ENCODE measurements around the gene DRGX.

Gene DRGX

DNA sequence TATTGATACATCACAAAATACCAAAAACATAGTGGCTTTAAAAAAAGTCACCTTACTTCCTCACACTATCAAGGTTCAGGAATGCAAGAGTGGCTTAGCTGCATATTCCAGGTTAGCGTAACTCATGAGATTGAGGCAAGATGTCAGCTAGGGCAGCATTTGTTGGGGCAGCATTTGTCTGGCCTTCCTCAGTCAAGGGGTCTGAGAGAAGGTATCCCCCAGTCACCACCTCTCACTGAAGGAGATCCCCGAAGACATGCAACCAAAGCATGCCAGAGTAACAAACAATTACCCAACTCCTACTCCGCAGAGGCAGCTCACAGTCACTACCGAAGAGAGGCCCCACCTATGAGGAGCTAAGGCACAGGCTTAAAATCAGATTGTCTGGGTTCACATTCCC lies 48.5 kb downstream of the DRGX start:
- no peak for DNase-seq (ENCODE audit: low read depth in 2 of 2)

- no peak for DNase-seq (ENCODE audit: low read depth in 2 of 2)
These were observed 51.0 kb downstream of the DRGX start for GRCh38 chr10:49344840-49345239.

DNA sequence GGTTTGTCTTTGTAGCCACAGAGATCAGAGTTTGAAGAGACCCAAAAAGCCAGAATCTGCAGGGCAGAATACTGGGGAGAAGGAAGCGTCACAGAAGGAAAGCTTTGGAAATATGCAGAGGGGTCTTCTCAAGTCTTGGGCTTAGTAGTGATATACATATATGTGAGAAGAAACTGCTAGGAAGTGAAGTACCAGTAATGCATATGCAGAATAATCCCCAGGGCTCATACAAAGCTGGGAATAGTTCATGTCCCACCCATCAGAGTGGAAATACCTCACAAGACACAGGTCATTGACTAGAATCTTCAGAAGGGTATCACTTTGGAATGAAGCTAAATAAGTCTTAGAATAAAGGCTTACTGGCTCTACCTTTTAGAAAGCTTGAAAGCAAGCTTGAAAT lies 57.3 kb downstream of the DRGX start:
- no peak for DNase-seq (ENCODE audit: low read depth in 2 of 2)

DNA sequence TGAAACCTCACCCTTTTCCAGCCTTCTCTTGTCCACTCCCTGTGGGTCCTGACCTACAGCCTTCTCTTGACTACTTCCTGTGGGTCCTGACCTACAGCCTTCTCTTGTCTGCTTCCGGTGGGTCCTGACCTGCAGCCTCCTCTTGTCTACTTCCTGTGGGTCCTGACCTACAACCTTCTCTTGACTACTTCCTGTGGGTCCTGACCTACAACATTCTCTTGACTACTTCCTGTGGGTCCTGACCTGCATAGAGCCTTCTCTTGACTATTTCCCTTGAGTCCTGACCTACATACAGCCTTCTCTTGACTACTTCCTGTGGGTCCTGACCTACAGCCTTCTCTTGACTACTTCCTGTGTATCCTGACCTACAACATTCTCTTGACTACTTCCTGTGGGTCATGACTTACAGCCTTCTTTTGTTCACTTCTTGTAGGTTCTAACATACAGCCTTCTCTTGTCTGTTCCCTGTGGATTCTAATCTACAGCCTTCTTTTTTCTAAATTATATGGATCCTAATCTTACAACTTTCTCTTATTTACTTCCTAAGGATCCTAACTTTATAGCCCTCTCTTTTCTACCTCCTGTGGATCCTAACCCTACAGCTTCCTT lies 60.4 kb downstream of the DRGX start:
- no peak for DNase-seq (ENCODE audit: low read depth in 2 of 2)

DNA sequence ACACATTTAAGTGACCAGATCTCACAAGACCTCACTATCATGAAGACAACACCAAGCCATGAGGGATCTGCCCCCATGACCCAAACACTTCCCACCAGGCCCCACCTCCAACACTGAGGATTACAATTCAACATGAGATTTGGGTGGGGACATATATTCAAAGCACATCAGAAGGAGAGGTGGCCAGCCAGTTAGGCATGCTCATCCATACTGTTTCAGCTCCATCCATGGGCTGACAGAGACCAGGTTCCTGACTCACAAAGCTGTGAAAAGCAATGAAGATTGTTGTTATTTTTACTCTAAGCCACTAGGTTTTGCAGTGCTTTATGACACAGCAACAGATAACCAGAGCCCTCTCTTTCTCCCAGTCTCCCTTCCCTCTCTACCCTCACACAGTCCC lies 60.9 kb downstream of the DRGX start:
- no peak for DNase-seq (ENCODE audit: low read depth in 2 of 2)

- no peak for DNase-seq (ENCODE audit: low read depth in 2 of 2)
These were observed 62.7 kb downstream of the DRGX start for GRCh38 chr10:49333192-49333591.

DNA sequence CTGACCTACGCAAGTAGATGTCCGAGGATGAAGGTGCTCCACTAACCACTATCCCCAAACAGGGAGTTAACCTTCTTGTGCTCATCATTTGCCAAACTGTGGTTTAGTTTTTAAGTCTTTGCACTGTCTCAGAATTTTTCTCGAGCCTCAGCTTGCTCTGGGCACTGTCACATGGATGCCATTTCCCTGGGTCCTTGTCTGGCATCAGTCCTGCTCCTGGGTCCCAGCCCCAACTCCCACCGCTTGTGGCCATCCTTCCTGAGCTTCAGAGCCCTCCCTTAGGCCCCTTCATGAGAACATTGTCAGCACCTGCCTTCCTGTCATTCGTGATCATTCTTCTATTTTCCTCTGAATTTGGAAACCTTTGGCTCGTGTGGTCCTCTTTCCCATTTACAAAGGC lies 63.1 kb downstream of the DRGX start:
- DNase-seq (ENCODE audit: low read depth in 2 of 2) = no peak

DNA sequence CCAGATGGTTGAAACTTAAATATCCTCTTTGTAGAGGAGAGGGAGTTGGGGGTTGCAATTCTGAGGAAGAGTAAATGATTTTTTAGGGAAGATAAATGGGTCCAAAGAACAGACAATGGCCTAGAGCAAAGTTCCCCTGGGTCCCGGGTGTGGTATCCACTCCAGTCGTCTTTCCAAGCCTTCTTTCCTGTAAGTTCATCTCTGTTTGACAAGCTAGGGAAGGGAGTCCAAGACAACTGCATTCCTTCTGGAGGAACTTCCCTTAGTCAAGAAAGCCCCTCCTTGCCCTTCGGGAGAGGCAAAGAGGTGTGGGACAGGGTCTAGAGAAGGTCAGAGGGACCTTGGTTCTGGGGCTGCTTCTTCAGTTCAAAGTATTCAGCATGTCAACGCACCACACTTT lies 63.6 kb downstream of the DRGX start:
- DNase-seq (ENCODE audit: low read depth in 2 of 2) = no peak

DNA sequence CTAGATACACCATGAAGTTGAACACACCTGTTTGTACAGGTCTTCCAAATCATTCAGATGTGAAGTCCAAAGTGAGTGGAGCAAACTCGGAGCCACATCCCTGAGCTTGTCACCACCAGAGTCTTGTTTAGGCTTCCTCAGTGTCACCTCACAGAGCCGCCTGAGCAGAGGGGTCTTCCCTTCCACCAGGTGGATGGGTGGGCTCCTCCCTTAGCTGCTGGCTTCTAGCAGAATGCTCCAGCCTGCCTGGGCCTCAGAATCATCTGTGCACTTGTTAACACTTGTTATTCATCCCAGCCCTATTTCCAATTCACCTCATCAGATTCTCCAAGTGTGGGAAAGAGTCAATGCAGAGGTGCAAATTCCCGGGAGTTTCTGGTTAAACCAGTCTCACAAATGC lies 64.5 kb downstream of the DRGX start:
- DNase-seq (ENCODE audit: low read depth in 2 of 2) = no peak

DNA sequence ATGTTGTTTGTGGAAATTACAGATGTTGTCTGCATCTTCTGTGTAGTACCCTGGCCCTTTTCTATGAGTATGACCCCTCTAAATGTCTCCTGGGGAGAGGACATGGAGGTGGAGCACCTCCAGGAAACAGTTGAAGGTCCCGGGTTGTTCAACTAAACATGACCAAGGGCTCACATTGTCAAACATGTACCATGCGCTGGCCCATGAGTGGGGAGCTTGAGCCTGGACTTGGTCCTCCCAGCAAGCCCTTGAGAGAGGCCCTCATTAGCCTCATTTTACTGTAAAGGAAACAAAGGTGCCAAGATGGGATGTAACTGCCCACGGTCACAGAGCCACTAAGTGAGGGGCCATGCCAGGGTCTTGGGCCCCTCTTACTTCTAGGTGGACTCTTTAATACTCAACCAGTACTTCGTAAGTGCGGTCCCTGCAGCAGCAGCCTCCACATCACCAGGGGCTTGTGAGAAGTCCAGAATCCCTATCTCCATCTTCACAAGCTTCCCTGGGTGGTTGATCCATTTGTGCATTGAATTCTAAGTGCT lies 65.7 kb downstream of the DRGX start:
- no peak for DNase-seq (ENCODE audit: low read depth in 2 of 2)

- DNase-seq (ENCODE audit: low read depth in 2 of 2) = no peak
These were observed 66.8 kb downstream of the DRGX start for GRCh38 chr10:49329146-49329505.

DNA sequence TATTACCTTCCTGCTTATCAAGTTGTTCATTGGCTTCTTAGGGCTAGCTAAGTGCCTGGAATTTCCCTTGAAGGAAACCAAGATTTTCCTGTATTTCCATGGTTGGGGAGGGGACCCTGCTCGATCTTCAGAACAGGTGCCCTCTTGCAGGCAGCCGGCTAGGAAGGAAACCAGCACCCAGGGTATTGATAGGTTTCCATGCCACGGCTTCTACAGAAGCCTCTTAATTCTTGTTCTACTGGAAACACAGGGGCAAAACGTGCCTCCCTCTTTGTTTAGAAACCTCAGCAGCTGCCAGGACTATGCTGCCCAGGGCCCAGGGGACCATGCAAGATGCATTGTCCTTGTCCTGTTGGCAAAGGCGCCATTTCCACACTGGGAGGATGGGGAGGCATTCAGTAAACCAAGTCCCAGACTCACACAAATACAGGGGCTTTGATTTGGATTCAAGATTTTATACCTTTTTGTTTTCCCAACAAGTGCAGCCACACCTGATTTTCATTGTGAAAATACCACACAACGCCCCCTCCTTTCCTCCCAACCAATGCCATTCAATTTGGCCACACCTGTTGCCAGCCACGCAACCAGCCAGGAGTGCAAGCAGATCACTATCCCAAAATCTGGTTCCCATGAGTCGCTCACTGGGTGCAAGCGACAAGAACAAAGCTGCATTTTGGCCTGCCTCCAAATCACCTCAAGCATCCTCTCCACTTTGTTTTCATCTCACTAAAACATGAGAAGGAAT lies 67.3 kb downstream of the DRGX start:
- no peak for DNase-seq (ENCODE audit: low read depth in 2 of 2)

GRCh38 chr10:49327036-49327813 lies 68.7 kb downstream of the DRGX start:
- no peak for DNase-seq (ENCODE audit: low read depth in 2 of 2)

- no peak for DNase-seq (ENCODE audit: low read depth in 2 of 2)
These were observed 69.7 kb downstream of the DRGX start for GRCh38 chr10:49325916-49326783.

- DNase-seq (ENCODE audit: low read depth in 2 of 2) = no peak
These were observed 70.6 kb downstream of the DRGX start for GRCh38 chr10:49325131-49325915.

GRCh38 chr10:49324711-49325110 lies 71.2 kb downstream of the DRGX start:
- no peak for DNase-seq (ENCODE audit: low read depth in 2 of 2)

GRCh38 chr10:49323896-49324270 lies 72.0 kb downstream of the DRGX start:
- no peak for DNase-seq (ENCODE audit: low read depth in 2 of 2)

- DNase-seq (ENCODE audit: low read depth in 2 of 2) = no peak
These were observed 72.6 kb downstream of the DRGX start for GRCh38 chr10:49323171-49323895.

DNA sequence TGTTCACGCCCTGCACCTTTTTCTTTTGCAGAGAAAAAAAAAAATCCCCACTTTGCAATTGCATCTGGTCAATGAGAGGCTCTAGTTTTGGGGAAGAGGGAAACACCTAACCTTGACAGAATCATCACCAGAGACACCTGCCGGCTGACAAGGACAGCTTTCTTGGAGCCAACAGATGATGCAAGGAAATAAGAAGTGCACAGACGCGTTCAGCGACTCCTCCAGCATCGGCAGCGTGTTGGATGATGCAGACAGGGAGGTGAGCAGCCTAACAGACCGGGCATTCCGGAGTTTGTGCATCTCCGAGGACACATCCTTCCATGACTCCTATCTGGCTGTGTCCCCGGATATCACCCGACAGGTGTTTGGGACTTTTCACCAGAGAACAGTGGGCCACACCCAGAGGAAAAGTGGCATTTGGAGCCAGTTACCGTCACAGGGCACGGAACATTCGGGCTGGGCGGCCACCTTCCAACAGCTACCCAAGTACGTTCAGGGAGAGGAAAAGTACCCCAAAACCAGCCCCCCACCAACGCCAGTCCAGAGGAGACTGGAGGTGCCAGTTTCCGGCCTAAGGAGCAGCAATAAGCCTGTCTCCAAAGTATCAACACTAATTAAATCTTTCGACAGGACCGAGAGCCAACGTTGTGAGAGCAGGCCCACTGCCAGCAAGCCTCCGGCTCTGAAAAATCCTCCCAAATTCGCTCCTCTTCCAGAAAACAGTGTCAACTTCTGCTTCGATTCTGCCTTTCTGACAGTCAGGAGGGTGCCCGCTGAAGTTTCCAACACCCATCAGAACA lies 73.3 kb downstream of the DRGX start:
- no peak for DNase-seq (ENCODE audit: low read depth in 2 of 2)

DNA sequence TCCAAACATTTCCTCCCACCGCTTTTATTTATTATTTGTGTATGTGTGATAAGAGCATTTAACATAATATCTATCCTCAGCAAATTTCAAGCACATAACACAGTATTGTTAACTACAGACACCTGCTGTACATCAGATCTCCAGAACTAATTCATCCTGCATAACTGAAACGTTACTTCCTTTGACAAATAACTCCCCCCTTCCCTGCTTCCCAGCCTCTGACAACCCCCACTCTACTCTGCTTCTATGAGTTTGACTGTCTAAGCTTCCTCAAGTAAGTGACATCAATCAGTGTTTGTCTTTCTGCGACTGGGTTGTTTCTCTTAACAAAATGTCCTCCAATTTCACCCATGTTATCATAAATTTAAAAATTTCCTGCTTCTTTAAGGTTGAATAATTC lies 74.9 kb downstream of the DRGX start:
- no peak for DNase-seq (ENCODE audit: low read depth in 2 of 2)
